Muscle layer of duodenum (tissue), 2 donors: ENCODE results near the gene OR9Q2.

ENCODE experiments used
- H3K27ac ChIP-seq: one replicate; pipeline ENCODE4 v1.7.0; 2013; ENCODE audit warnings: mild to moderate bottlenecking, low read length
- H3K27me3 ChIP-seq: one replicate; pipeline ENCODE4 v1.7.0; 2013; ENCODE audit warnings: low read depth, mild to moderate bottlenecking, control low read depth, low read length
- H3K36me3 ChIP-seq, 2 donors: one replicate each; pipeline ENCODE4 v1.7.0; 2013; ENCODE audit warnings: low read length in 2 of 2, control low read depth in 1 of 2, mild to moderate bottlenecking in 1 of 2; ENCODE audit not compliant: insufficient read depth in 2 of 2, control insufficient read depth in 1 of 2
- H3K4me1 ChIP-seq, 2 donors: one replicate each; pipeline ENCODE4 v1.7.0; 2013; ENCODE audit warnings: low read length in 2 of 2, mild to moderate bottlenecking in 2 of 2, control low read depth in 1 of 2, moderate library complexity in 1 of 2; ENCODE audit not compliant: insufficient read depth in 2 of 2, control insufficient read depth in 1 of 2
- H3K4me3 ChIP-seq, 2 donors: one replicate each; pipeline ENCODE4 v1.7.0; 2013; ENCODE audit warnings: low read length in 2 of 2, low read depth in 1 of 2, mild to moderate bottlenecking in 1 of 2
- H3K9me3 ChIP-seq, 2 donors: one replicate each; pipeline ENCODE4 v1.7.0; 2013; ENCODE audit warnings: low read length in 2 of 2, control low read depth in 1 of 2, mild to moderate bottlenecking in 1 of 2; ENCODE audit not compliant: control insufficient read depth in 1 of 2
- donor health status: healthy.

The OR9Q2 gene, protein sequence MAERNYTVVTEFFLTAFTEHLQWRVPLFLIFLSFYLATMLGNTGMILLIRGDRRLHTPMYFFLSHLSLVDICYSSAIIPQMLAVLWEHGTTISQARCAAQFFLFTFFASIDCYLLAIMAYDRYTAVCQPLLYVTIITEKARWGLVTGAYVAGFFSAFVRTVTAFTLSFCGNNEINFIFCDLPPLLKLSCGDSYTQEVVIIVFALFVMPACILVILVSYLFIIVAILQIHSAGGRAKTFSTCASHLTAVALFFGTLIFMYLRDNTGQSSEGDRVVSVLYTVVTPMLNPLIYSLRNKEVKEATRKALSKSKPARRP

DNA sequence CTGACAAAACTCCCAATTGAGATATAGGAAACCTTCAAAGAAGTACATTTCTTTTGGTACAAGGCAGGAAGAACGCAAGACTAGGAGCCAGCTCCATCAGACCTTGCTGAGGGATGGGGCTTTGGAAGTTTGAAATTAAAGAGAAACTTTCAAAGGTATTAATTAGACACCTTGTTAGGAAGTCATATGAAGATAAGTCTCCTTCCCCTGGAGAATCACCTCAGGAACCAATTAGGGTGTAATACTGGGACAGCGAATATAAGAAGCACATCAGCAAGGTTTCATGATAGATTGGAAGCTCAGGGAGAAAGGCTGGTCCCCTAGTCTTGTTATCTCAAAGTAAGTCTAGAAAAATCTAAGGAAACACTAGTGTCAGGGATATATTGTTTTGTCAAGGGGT is at the start of gene OR9Q2:
OR9Q2 (plus strand) TSS at position 301 of the 400 bp plus-strand sequence. CDS start 1,421 bp downstream, outside the sequence.
- no peak within 1 kb of the TSS for H3K27ac ChIP-seq
- H3K27me3 ChIP-seq: no peaks in the 10 kb centered on the region
- no peaks in the 10 kb centered on the region for H3K36me3 ChIP-seq
- no peaks in the 10 kb centered on the region for H3K4me1 ChIP-seq
- H3K9me3 ChIP-seq: no peaks in the 10 kb centered on the region
- no peak within 1 kb of the TSS for H3K4me3 ChIP-seq

DNA sequence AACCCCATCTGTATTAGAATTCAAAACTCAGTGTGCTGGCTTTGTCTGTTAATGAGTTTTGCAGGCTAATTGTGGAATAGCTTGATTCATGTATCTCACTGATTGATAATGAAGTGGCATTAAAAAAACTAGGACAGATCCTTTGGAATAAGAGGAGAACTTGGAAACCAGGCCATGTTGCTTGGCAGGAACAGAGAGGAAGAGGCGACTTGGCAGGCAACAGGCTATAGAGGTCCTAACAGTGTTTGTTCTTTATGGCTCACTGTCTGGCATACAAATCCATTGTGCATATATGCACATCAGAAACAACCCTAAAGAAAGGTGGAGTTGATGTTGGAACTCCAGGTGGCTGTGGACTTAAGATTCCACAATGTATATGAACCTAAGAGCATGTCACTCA is 46.1 kb upstream of the OR9Q2 start:
- no peak overlapping the region for H3K4me3 ChIP-seq
- no peaks in the 10 kb centered on the region for H3K4me1 ChIP-seq
- no peak overlapping the region for H3K27ac ChIP-seq
- no peaks in the 10 kb centered on the region for H3K9me3 ChIP-seq
- H3K27me3 ChIP-seq: no peaks in the 10 kb centered on the region
- H3K36me3 ChIP-seq: no peaks in the 10 kb centered on the region

DNA sequence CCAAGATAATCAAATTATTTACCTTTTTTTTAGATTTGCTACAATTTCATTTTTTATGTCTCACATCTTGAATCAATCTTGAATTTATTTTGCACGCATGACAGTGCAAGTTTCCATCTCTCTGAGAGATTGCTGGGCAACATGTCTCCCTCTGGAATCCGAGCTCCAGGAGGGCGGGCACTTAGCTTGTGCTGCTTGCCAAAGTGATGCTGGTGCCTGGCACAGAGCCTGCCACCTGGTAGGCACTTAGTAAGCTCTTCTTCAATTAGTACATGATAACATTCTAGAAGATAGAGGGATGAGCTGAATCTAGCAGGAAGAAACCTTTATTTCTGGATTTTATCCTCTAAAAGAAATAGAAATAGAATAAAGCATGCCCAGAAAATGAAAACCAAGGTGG is 36.1 kb upstream of the OR9Q2 start:
- no peak overlapping the region for H3K4me3 ChIP-seq
- H3K36me3 ChIP-seq: no peaks in the 10 kb centered on the region
- no peaks in the 10 kb centered on the region for H3K4me1 ChIP-seq
- H3K27me3 ChIP-seq: no peaks in the 10 kb centered on the region
- no peak overlapping the region for H3K27ac ChIP-seq
- no peaks in the 10 kb centered on the region for H3K9me3 ChIP-seq

DNA sequence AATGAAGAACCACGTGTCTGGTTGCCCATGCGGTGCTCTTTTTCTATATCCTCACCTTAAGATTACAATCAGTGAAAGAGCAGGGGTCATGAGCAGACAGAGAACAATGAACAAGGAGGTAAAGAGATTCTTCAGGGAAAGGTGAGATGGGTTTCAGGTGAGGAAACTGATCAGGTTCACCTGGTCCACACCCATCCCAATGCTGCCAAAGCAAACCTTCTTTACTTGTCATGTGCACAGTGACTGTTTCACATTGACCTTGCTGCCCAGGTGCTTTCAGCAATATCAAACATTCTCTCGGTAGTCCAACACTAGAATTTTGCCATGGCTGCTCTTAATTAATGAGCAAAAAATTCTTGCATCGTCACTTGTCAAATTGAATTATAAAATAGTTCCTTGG is 24.5 kb upstream of the OR9Q2 start:
- H3K27ac ChIP-seq: no peak overlapping the region
- no peaks in the 10 kb centered on the region for H3K27me3 ChIP-seq
- H3K4me3 ChIP-seq: no peak overlapping the region
- no peaks in the 10 kb centered on the region for H3K4me1 ChIP-seq
- peaks cover 0 to 4% of the 10 kb centered on the region in 2 donors for H3K9me3 ChIP-seq
- no peaks in the 10 kb centered on the region for H3K36me3 ChIP-seq

DNA sequence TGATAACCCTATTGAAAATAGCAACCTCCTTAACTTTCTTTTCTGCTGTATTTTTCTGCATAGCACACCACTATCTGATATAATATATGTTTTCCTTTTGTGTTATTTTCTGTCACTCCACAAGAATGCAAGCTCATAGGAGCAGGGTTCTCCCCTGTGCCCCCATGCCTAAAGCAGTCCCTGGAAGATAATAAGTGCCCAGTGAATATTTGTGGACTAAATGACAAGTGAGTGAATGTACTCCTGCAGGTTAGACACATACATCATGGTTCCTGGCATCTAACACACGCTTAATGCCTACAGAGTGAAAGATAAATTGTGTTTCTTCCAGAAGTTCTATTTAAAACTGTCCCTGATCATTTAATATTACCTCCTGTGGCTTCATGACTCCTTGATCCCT is 23.9 kb upstream of the OR9Q2 start:
- H3K9me3 ChIP-seq: peaks cover 0 to under 1% of the 10 kb centered on the region in 2 donors
- no peaks in the 10 kb centered on the region for H3K4me1 ChIP-seq
- H3K36me3 ChIP-seq: no peaks in the 10 kb centered on the region
- no peak overlapping the region for H3K4me3 ChIP-seq
- no peak overlapping the region for H3K27ac ChIP-seq
- H3K27me3 ChIP-seq: no peaks in the 10 kb centered on the region

DNA sequence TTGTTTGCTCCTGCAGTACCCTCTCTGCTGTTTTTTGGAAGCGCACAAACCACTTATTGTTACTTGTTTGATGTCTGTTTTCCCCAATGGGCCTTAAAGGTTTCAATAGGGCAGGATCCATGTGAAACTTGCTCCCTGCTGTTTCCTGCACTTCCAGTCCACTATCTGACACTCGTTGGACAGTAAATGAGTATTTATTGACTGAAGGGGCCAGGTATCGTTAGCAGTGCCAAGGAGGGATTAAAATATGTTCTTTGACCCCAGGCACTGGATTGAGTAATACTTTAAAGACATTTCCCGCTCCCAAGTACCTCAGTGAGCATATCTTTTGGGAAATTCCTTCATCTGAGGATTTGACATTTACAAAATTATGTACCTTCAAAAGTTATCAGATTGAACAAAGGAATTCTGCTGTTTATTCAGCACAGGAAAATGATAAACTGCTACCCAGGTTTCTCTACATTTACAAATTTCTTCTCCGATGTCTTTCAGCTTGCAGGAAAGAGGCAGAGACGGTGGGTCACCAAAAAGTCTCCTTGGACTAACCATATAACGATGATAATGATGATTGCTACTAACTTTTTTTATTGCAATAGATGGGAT is 23.3 kb upstream of the OR9Q2 start:
- no peaks in the 10 kb centered on the region for H3K9me3 ChIP-seq

DNA sequence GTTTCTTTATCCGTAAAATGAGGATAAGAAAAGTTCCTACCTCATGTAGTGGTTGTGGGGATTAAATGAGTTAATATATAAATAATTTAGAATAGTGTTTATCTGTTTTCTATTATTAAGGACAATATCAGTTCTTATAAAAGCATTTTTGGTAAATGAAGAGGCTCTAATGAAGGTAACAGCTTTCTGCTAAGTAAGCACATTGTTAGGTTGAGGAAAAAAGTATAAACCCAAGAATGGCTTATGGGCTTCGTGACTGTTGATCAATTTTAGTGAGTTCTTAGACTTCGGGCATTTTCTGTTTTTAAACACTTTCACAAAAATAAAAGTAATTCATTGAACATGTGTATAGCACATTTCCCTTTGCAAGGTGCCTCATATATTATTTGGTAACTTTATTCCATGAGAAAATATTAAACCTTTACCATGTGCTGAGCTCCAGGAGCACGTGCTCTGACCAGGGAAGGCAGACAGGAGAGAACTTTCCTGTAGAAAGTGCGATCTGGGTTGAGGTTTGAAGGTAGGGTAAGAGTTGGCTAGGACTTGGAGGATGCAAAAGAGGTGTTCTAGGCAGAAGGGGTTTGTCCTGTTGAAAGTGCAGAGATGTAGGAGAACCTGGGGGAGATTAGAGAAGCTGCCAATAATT is 11.3 kb upstream of the OR9Q2 start:
- no peak overlapping the region for H3K4me3 ChIP-seq
- no peak overlapping the region for H3K27ac ChIP-seq
- H3K27me3 ChIP-seq: no peaks in the 10 kb centered on the region
- no peaks in the 10 kb centered on the region for H3K4me1 ChIP-seq
- H3K9me3 ChIP-seq: no peaks in the 10 kb centered on the region
- no peaks in the 10 kb centered on the region for H3K36me3 ChIP-seq

More for the DNA sequence above, 23.3 kb upstream of the OR9Q2 start:
- Histone ChIP-seq H3K4me3 (no peak overlapping the region), H3K4me1 (no peaks in the 10 kb centered on the region), H3K36me3 (no peaks in the 10 kb centered on the region), H3K27me3 (no peaks in the 10 kb centered on the region), H3K27ac (no peak overlapping the region)

DNA sequence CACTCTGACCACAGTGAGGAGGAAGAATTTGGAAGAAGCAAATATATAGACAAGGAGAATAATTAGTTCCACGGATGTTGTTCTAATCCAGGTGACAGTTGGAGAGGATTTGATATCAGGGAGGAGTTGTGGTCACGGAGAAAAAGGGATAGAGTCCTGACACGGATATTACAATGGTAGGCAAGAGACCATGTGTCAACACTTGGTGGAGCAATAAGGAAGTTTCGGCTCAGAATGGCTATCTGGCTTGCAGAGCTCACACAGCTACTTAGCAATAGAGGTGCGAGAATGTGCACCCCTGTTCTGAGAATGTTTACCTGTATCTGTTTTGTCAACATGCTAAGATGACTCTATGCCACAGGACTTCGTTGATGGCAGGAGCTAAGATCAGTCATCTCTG is 10.4 kb upstream of the OR9Q2 start:
- no peaks in the 10 kb centered on the region for H3K4me1 ChIP-seq

DNA sequence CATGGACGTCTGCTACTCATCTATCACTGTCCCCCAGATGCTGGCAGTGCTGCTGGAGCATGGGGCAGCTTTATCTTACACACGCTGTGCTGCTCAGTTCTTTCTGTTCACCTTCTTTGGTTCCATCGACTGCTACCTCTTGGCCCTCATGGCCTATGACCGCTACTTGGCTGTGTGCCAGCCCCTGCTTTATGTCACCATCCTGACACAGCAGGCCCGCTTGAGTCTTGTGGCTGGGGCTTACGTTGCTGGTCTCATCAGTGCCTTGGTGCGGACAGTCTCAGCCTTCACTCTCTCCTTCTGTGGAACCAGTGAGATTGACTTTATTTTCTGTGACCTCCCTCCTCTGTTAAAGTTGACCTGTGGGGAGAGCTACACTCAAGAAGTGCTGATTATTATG is 9.2 kb upstream of the OR9Q2 start:
- no peaks in the 10 kb centered on the region for H3K36me3 ChIP-seq
- no peak overlapping the region for H3K4me3 ChIP-seq
- H3K9me3 ChIP-seq: no peaks in the 10 kb centered on the region
- H3K27ac ChIP-seq: no peak overlapping the region
- H3K27me3 ChIP-seq: no peaks in the 10 kb centered on the region
- H3K4me1 ChIP-seq: no peaks in the 10 kb centered on the region

More for the DNA sequence above, 10.4 kb upstream of the OR9Q2 start:
- no peak overlapping the region for H3K4me3 ChIP-seq
- no peak overlapping the region for H3K27ac ChIP-seq
- no peaks in the 10 kb centered on the region for H3K36me3 ChIP-seq
- no peaks in the 10 kb centered on the region for H3K27me3 ChIP-seq
- no peaks in the 10 kb centered on the region for H3K9me3 ChIP-seq

DNA sequence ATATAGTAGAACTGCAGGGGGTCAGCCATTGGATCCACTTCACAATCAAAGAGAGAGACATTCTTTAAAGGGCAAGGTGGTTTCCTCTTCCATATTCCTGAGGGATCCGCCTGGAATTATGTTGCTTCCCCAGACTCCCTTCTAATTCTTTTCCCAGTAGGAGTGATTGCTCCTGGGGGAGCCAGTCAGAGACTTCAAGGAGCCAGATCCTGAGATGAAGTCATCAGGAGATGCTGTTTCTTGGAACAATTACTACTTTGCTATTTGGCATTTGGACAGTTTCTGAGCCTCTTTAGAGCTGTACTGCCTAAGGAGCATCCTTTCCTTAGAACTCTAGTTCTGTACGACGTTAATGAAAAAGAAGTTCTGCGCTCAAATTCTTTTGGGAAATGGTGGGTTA is 1.9 kb upstream of the OR9Q2 start:
- H3K36me3 ChIP-seq: no peaks in the 10 kb centered on the region
- no peak overlapping the region for H3K4me3 ChIP-seq
- H3K9me3 ChIP-seq: no peaks in the 10 kb centered on the region
- no peaks in the 10 kb centered on the region for H3K4me1 ChIP-seq
- no peak overlapping the region for H3K27ac ChIP-seq
- H3K27me3 ChIP-seq: no peaks in the 10 kb centered on the region

DNA sequence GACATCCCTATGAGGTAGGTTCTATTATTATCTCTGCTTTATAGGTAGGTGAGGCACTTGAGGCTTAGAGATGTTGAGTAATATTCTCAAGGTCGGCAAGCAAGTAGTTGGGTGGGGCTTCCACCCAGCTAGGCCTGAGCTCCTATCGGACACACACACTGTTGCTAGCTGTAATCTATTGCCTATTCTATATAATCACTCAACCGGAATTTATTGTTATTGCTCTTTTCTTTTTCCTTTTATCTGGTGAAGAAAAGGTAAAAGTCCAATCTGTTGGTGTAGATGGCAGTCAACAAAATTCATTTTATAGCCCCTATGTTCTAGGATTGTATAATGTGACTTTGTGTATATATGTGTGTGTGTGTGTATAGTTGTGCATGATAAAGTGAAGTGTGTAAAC is 3.4 kb downstream of the OR9Q2 start:
- Histone ChIP-seq H3K9me3 (no peaks in the 10 kb centered on the region), H3K36me3 (no peaks in the 10 kb centered on the region), H3K27me3 (no peaks in the 10 kb centered on the region), H3K4me1 (no peaks in the 10 kb centered on the region), H3K27ac (no peak overlapping the region), H3K4me3 (no peak overlapping the region)
